ENCODE data around the gene MFAP4.

The MFAP4 gene

GRCh38 chr17:19343671-19344151 is 43.3 kb downstream of the MFAP4 start:
- POLR2A ChIA-PET = interaction anchor here (1.0 kb wide), 1 partner anchor 37 kb away, joined by 3 read pairs; no protein-coding TSS in a partner anchor
- Histone ChIP-seq H3K9me3 (ENCODE audit: control insufficient read depth, insufficient read depth, low read depth, low read length) (no peaks in the 10 kb centered on the region), H3K4me1 (ENCODE audit: control insufficient read depth, insufficient read depth, low read length) (peaks cover 8% of the 10 kb centered on the region), H3K27ac (ENCODE audit: extremely low read depth, low read depth, low read length) (no peak overlapping the region), H3K4me3 (ENCODE audit: low read depth, low read length) (no peak overlapping the region), H3K36me3 (ENCODE audit: control insufficient read depth in 2 of 2, insufficient read depth in 1 of 2, low read length in 2 of 2) (peaks cover 0 to 5% of the 10 kb centered on the region in 2 experiments; a peak in 1 of 3 replicates)
- no peak for TF ChIP-seq BCL11B (tag by site-specific recombination; IDR thresholded peaks at IDR 0.05; ENCODE audit: low read depth)
- no peak for TF ChIP-seq SP7 (tag by site-specific recombination; IDR thresholded peaks at IDR 0.05)
- no peak for TF ChIP-seq GLI2 (tag by site-specific recombination; IDR thresholded peaks at IDR 0.05; ENCODE audit: borderline replicate concordance, low read depth)
- TF ChIP-seq ZNF843 (tag by site-specific recombination; IDR thresholded peaks at IDR 0.05) = no peak
- no peak for TF ChIP-seq ZNF544 (tag by site-specific recombination; IDR thresholded peaks at IDR 0.05)
- no peak for TF ChIP-seq MZF1 (tag by site-specific recombination; IDR thresholded peaks at IDR 0.05; ENCODE audit: borderline replicate concordance)
- no peak for TF ChIP-seq ZNF677 (tag by site-specific recombination; IDR thresholded peaks at IDR 0.05)
- TF ChIP-seq, protein P1, sequence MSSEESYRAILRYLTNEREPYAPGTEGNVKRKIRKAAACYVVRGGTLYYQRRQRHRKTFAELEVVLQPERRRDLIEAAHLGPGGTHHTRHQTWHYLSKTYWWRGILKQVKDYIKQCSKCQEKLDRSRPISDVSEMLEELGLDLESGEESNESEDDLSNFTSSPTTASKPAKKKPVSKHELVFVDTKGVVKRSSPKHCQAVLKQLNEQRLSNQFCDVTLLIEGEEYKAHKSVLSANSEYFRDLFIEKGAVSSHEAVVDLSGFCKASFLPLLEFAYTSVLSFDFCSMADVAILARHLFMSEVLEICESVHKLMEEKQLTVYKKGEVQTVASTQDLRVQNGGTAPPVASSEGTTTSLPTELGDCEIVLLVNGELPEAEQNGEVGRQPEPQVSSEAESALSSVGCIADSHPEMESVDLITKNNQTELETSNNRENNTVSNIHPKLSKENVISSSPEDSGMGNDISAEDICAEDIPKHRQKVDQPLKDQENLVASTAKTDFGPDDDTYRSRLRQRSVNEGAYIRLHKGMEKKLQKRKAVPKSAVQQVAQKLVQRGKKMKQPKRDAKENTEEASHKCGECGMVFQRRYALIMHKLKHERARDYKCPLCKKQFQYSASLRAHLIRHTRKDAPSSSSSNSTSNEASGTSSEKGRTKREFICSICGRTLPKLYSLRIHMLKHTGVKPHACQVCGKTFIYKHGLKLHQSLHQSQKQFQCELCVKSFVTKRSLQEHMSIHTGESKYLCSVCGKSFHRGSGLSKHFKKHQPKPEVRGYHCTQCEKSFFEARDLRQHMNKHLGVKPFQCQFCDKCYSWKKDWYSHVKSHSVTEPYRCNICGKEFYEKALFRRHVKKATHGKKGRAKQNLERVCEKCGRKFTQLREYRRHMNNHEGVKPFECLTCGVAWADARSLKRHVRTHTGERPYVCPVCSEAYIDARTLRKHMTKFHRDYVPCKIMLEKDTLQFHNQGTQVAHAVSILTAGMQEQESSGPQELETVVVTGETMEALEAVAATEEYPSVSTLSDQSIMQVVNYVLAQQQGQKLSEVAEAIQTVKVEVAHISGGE (tag by site-specific recombination; conservative IDR thresholded peaks at IDR 0.05; ENCODE audit: low read depth) = no peak
- no peak for TF ChIP-seq ZNF501 (tag by site-specific recombination; IDR thresholded peaks at IDR 0.05)
- no peak for TF ChIP-seq ZNF239 (tag by site-specific recombination; IDR thresholded peaks at IDR 0.05)
- TF ChIP-seq, protein P2, sequence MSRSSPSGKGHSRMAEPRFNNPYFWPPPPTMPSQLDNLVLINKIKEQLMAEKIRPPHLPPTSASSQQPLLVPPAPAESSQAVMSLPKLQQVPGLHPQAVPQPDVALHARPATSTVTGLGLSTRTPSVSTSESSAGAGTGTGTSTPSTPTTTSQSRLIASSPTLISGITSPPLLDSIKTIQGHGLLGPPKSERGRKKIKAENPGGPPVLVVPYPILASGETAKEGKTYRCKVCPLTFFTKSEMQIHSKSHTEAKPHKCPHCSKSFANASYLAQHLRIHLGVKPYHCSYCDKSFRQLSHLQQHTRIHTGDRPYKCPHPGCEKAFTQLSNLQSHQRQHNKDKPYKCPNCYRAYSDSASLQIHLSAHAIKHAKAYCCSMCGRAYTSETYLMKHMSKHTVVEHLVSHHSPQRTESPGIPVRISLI (tag by site-specific recombination; IDR thresholded peaks at IDR 0.05) = no peak
- no peak for TF ChIP-seq ZNF473 (tag by site-specific recombination; IDR thresholded peaks at IDR 0.05)
- TF ChIP-seq ZNF248 (tag by site-specific recombination; IDR thresholded peaks at IDR 0.05) = no peak
- no peak for TF ChIP-seq WT1 (tag by site-specific recombination; IDR thresholded peaks at IDR 0.05)
- TF ChIP-seq ZNF132 (tag by site-specific recombination; IDR thresholded peaks at IDR 0.05; ENCODE audit: borderline replicate concordance) = no peak
- TF ChIP-seq, protein P3, sequence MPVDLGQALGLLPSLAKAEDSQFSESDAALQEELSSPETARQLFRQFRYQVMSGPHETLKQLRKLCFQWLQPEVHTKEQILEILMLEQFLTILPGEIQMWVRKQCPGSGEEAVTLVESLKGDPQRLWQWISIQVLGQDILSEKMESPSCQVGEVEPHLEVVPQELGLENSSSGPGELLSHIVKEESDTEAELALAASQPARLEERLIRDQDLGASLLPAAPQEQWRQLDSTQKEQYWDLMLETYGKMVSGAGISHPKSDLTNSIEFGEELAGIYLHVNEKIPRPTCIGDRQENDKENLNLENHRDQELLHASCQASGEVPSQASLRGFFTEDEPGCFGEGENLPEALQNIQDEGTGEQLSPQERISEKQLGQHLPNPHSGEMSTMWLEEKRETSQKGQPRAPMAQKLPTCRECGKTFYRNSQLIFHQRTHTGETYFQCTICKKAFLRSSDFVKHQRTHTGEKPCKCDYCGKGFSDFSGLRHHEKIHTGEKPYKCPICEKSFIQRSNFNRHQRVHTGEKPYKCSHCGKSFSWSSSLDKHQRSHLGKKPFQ (tag by site-specific recombination; IDR thresholded peaks at IDR 0.05) = no peak
- TF ChIP-seq, protein P4, sequence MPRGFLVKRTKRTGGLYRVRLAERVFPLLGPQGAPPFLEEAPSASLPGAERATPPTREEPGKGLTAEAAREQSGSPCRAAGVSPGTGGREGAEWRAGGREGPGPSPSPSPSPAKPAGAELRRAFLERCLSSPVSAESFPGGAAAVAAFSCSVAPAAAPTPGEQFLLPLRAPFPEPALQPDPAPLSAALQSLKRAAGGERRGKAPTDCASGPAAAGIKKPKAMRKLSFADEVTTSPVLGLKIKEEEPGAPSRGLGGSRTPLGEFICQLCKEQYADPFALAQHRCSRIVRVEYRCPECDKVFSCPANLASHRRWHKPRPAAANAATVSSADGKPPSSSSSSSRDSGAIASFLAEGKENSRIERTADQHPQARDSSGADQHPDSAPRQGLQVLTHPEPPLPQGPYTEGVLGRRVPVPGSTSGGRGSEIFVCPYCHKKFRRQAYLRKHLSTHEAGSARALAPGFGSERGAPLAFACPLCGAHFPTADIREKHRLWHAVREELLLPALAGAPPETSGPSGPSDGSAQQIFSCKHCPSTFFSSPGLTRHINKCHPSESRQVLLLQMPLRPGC (tag by site-specific recombination; IDR thresholded peaks at IDR 0.05) = no peak
- CTCF ChIA-PET = interaction anchor here (0.5 to 0.9 kb wide), 2 partner anchors 20 to 60 kb away, joined by 3 read pairs; no protein-coding TSS in a partner anchor

- CTCF ChIA-PET = interaction anchor here (0.9 kb wide), 1 partner anchor 20 kb away, joined by 3 read pairs; no protein-coding TSS in a partner anchor
- TF ChIP-seq, protein P4 (tag by site-specific recombination; IDR thresholded peaks at IDR 0.05) = no peak
- no peak for TF ChIP-seq ZFHX2 (tag by site-specific recombination; conservative IDR thresholded peaks at IDR 0.05)
- no peak for TF ChIP-seq ZNF677 (tag by site-specific recombination; IDR thresholded peaks at IDR 0.05)
- TF ChIP-seq ZNF157 (tag by site-specific recombination; IDR thresholded peaks at IDR 0.05) = no peak
- no peak for TF ChIP-seq ZNF184 (tag by site-specific recombination; IDR thresholded peaks at IDR 0.05)
- no peak for TF ChIP-seq ZBTB49 (tag by site-specific recombination; IDR thresholded peaks at IDR 0.05; ENCODE audit: low read depth)
Observed at GRCh38 chr17:19343256-19343630, 43.7 kb downstream of the MFAP4 start.

More at GRCh38 chr17:19343256-19343630, 43.7 kb downstream of the MFAP4 start:
- H3K9me3 ChIP-seq (ENCODE audit: control insufficient read depth, insufficient read depth, low read depth, low read length) = no peaks in the 10 kb centered on the region
- POLR2A ChIA-PET = interaction anchor here (1.0 kb wide), 1 partner anchor 37 kb away, joined by 3 read pairs; no protein-coding TSS in a partner anchor
- no peak overlapping the region for H3K27ac ChIP-seq (ENCODE audit: extremely low read depth, low read depth, low read length)
- peaks cover 0 to 5% of the 10 kb centered on the region in 2 experiments; a peak in 1 of 3 replicates for H3K36me3 ChIP-seq (ENCODE audit: control insufficient read depth in 2 of 2, insufficient read depth in 1 of 2, low read length in 2 of 2)
- H3K4me3 ChIP-seq (ENCODE audit: low read depth, low read length) = no peak overlapping the region
- H3K4me1 ChIP-seq (ENCODE audit: control insufficient read depth, insufficient read depth, low read length) = peaks cover 8% of the 10 kb centered on the region
